SJCRH30 (cell line): ENCODE results near the gene CCDC32. TPM values are rescaled to one million over a fixed set of nuclear protein-coding genes. Genes with fewer than 3 reads are reported as not detected.

ENCODE experiments used
- DNase-seq, 2 experiments: peaks; one replicate each; pipeline ENCODE4 v3.0.0-alpha.2; 2015 to 2020
- H3K27ac ChIP-seq: fragments of 250-450 bp; sonication (Bioruptor Pico); 2 replicates; pipeline ENCODE4 v1.5.1; 2020; ENCODE audit warnings: mild to moderate bottlenecking, moderate library complexity
- H3K27me3 ChIP-seq: fragments of 250-450 bp; sonication (Bioruptor Pico); 2 replicates; pipeline ENCODE4 v1.5.1; 2020; ENCODE audit warnings: mild to moderate bottlenecking, moderate library complexity
- H3K36me3 ChIP-seq: fragments of 250-450 bp; sonication (Bioruptor Pico); 2 replicates; pipeline ENCODE4 v1.5.1; 2020; ENCODE audit warnings: mild to moderate bottlenecking, moderate library complexity
- H3K4me1 ChIP-seq: fragments of 250-450 bp; sonication (Bioruptor Pico); 2 replicates; pipeline ENCODE4 v1.5.1; 2020; ENCODE audit warnings: mild to moderate bottlenecking, moderate library complexity
- H3K4me3 ChIP-seq: fragments of 250-450 bp; sonication (Bioruptor Pico); 2 replicates; pipeline ENCODE4 v1.5.1; 2020; ENCODE audit warnings: mild to moderate bottlenecking, moderate library complexity
- H3K9me3 ChIP-seq: fragments of 250-450 bp; sonication (Bioruptor Pico); replicated peaks from 2 replicates; pipeline ENCODE4 v1.5.1; 2020; ENCODE audit warnings: mild to moderate bottlenecking, moderate library complexity
- total RNA-seq: library from RNA; depleted of rRNA; stranded (reverse); fragments of >200 nt; shearing (Covaris generic); gene quantifications from 2 replicates; pipeline ENCODE4 v1.2.3, GENCODE V29; 2014

Gene CCDC32
- total RNA-seq, 1 experiment from 2014 or later, result 16.8 TPM

DNA sequence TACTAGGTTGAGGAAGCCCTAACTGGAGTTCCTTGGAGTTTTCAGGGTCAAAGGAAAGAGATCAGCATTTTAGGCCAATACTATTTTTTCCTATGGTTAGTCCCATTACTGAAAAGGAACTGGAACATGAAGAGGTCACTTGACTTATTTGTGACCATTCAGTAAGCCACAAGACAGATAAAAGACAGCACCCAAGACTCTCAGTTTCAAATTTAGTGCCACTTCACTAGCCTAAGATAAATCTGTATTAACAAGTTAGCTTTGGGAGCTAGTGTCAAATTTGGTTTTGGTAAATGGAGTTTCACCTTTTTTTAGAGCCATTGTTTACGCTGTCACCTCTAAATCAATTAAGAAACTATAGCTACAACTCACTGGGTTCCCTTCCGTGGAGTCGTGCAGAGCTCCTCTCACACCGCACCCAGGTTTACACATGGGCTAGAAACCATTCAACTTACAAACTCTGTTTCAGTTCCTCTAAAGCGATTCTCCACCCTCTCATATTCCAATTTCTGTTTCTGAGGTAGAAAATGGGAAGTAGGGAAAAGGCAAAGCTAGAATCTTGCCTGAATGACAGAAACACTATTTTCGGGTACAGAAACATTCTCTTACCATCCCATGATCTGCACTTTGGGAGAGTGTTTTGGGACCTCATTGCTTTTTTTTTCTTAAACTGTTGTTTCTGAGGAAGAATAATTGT, 14.4 kb downstream of the CCDC32 start:
- Histone ChIP-seq H3K36me3 (no peaks in the 10 kb centered on the region), H3K4me3 (no peak overlapping the region), H3K9me3 (no peaks in the 10 kb centered on the region), H3K27ac (no peak overlapping the region), H3K4me1 (peaks cover 4% of the 10 kb centered on the region; the same call in 1 of the 2 replicates), H3K27me3 (no peaks in the 10 kb centered on the region)
- no peak for DNase-seq

- Histone ChIP-seq H3K27me3 (no peaks in the 10 kb centered on the region), H3K9me3 (no peaks in the 10 kb centered on the region; the same call in 1 of the 2 replicates), H3K4me1 (peaks cover 4% of the 10 kb centered on the region; the same call in 1 of the 2 replicates), H3K27ac (no peak overlapping the region), H3K36me3 (no peaks in the 10 kb centered on the region), H3K4me3 (no peak overlapping the region)
- no peak for DNase-seq
Measured at GRCh38 chr15:40549894-40550293, 14.9 kb downstream of the CCDC32 start.

- H3K4me3 ChIP-seq, result no peak overlapping the region
- no peak overlapping the region for H3K27ac ChIP-seq
Measured at GRCh38 chr15:40548610-40549009, 16.2 kb downstream of the CCDC32 start.

GRCh38 chr15:40545457-40545856, 19.4 kb downstream of the CCDC32 start:
- no peak overlapping the region for H3K4me3 ChIP-seq
- no peaks in the 10 kb centered on the region for H3K36me3 ChIP-seq
- H3K27ac ChIP-seq, result no peak overlapping the region
- H3K4me1 ChIP-seq, result no peaks in the 10 kb centered on the region
- no peaks in the 10 kb centered on the region; the same call in 1 of the 2 replicates for H3K9me3 ChIP-seq
- H3K27me3 ChIP-seq, result no peaks in the 10 kb centered on the region
- no peak for DNase-seq

More at GRCh38 chr15:40548610-40549009, 16.2 kb downstream of the CCDC32 start:
- Histone ChIP-seq H3K36me3 (no peaks in the 10 kb centered on the region), H3K27me3 (no peaks in the 10 kb centered on the region), H3K9me3 (no peaks in the 10 kb centered on the region; the same call in 1 of the 2 replicates), H3K4me1 (no peaks in the 10 kb centered on the region; the same call in 1 of the 2 replicates)
- no peak for DNase-seq

GRCh38 chr15:40543631-40544294, 21.1 kb downstream of the CCDC32 start:
- Histone ChIP-seq H3K4me1 (no peaks in the 10 kb centered on the region), H3K27ac (no peak overlapping the region), H3K27me3 (no peaks in the 10 kb centered on the region), H3K9me3 (no peaks in the 10 kb centered on the region; the same call in 1 of the 2 replicates), H3K4me3 (no peak overlapping the region), H3K36me3 (no peaks in the 10 kb centered on the region)
- no peak for DNase-seq

DNA sequence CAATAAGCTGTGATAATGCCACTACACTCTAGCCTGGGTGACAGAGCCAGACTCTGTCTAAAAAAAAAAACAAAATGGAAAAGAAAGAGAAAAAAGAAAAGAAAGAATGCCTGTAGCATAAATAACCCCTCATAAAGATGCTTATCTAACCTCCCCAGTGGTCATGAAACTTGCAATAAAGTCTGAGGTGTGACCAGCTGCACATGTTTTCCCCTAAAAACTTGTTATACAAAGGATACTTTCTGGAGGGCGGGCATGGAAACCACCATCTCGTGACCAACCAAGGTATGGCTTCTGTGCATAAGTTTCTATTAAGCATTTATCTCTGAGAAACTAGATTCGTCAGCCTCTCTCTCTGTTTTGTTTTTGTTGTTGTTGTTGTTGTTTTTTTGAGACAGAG, 21.8 kb downstream of the CCDC32 start:
- no peaks in the 10 kb centered on the region for H3K36me3 ChIP-seq
- no peaks in the 10 kb centered on the region; the same call in 1 of the 2 replicates for H3K9me3 ChIP-seq
- no peak overlapping the region for H3K27ac ChIP-seq

GRCh38 chr15:40538976-40539375, 25.9 kb downstream of the CCDC32 start:
- Histone ChIP-seq H3K36me3 (no peaks in the 10 kb centered on the region), H3K9me3 (no peaks in the 10 kb centered on the region), H3K27me3 (no peaks in the 10 kb centered on the region), H3K27ac (no peak overlapping the region), H3K4me3 (no peak overlapping the region), H3K4me1 (no peaks in the 10 kb centered on the region)
- peak in 1 of 2 experiments; percentile 6 for DNase-seq

More for the DNA sequence above, 21.8 kb downstream of the CCDC32 start:
- H3K27me3 ChIP-seq, result no peaks in the 10 kb centered on the region
- DNase-seq, result no peak
- H3K4me1 ChIP-seq, result no peaks in the 10 kb centered on the region
- H3K4me3 ChIP-seq, result no peak overlapping the region

- DNase-seq, result no peak
- H3K27me3 ChIP-seq, result no peaks in the 10 kb centered on the region
- H3K9me3 ChIP-seq, result no peaks in the 10 kb centered on the region
- H3K27ac ChIP-seq, result no peak overlapping the region
- H3K4me1 ChIP-seq, result no peaks in the 10 kb centered on the region
- H3K4me3 ChIP-seq, result no peak overlapping the region
- H3K36me3 ChIP-seq, result no peaks in the 10 kb centered on the region
Measured at GRCh38 chr15:40536501-40536900, 28.3 kb downstream of the CCDC32 start.

GRCh38 chr15:40534371-40534770, 30.5 kb downstream of the CCDC32 start:
- H3K36me3 ChIP-seq, result no peaks in the 10 kb centered on the region
- no peak for DNase-seq

GRCh38 chr15:40533763-40534364, 31.0 kb downstream of the CCDC32 start:
- Histone ChIP-seq H3K4me3 (no peak overlapping the region), H3K4me1 (no peaks in the 10 kb centered on the region), H3K27me3 (no peaks in the 10 kb centered on the region), H3K9me3 (no peaks in the 10 kb centered on the region), H3K27ac (no peak overlapping the region), H3K36me3 (no peaks in the 10 kb centered on the region)
- DNase-seq, result no peak

More at GRCh38 chr15:40534371-40534770, 30.5 kb downstream of the CCDC32 start:
- H3K4me3 ChIP-seq, result no peak overlapping the region
- H3K4me1 ChIP-seq, result no peaks in the 10 kb centered on the region
- no peaks in the 10 kb centered on the region for H3K9me3 ChIP-seq
- no peak overlapping the region for H3K27ac ChIP-seq
- no peaks in the 10 kb centered on the region for H3K27me3 ChIP-seq

GRCh38 chr15:40528801-40529200, 36.0 kb downstream of the CCDC32 start:
- Histone ChIP-seq H3K27me3 (no peaks in the 10 kb centered on the region), H3K4me3 (no peak overlapping the region), H3K4me1 (no peaks in the 10 kb centered on the region), H3K27ac (no peak overlapping the region), H3K9me3 (no peaks in the 10 kb centered on the region), H3K36me3 (no peaks in the 10 kb centered on the region)
- DNase-seq, result no peak

DNA sequence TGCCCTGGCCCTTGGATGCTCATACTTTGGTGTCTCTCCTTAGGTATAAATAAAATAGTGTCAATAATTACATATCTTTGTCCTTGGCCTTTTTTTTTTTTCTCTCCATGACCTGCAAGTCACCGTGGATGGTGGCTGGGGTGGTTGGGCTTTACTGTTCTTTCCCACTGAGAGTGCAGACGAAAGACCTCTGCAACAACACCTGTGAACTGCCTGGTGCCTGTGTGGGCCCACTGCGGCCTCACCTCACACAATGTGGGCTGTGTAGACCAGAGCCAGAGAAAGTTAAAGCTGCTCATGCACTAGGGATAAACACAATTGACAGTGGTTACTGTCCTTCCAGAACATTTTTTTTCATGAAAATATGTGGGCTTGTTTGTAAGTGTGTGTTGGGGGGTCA, 39.0 kb downstream of the CCDC32 start:
- Histone ChIP-seq H3K27ac (no peak overlapping the region), H3K27me3 (no peaks in the 10 kb centered on the region), H3K36me3 (no peaks in the 10 kb centered on the region), H3K4me1 (no peaks in the 10 kb centered on the region), H3K4me3 (no peak overlapping the region), H3K9me3 (no peaks in the 10 kb centered on the region)
- no peak for DNase-seq

- Histone ChIP-seq H3K27ac (no peak overlapping the region), H3K27me3 (no peaks in the 10 kb centered on the region)
Measured at GRCh38 chr15:40523611-40524010, 41.2 kb downstream of the CCDC32 start.

DNA sequence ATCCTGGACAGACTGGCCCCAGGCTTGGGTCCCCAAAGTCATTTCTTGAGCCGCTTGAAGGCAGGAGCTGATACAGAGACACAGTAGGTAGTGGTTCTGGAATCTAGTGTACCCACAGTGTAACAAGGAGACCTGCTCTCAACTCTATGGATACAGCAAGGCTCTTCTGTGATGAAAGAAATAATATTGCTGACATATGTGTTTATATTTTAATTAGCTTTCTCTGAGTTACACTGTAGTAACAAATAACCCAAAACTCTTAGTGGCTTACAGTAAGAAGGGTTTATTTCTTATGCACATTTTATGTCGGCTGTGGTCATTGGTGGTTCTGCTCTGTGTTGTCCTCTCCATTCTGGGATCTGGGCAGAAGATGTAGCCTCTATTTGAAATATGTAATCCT, 48.5 kb downstream of the CCDC32 start:
- H3K27ac ChIP-seq, result no peak overlapping the region
- H3K4me3 ChIP-seq, result no peak overlapping the region
- H3K9me3 ChIP-seq, result no peaks in the 10 kb centered on the region
- no peaks in the 10 kb centered on the region for H3K27me3 ChIP-seq
- H3K4me1 ChIP-seq, result no peaks in the 10 kb centered on the region; the same call in 1 of the 2 replicates
- no peaks in the 10 kb centered on the region for H3K36me3 ChIP-seq
- DNase-seq, result no peak

More at GRCh38 chr15:40523611-40524010, 41.2 kb downstream of the CCDC32 start:
- no peaks in the 10 kb centered on the region for H3K9me3 ChIP-seq
- no peaks in the 10 kb centered on the region; the same call in 1 of the 2 replicates for H3K4me1 ChIP-seq
- no peak for DNase-seq
- no peak overlapping the region for H3K4me3 ChIP-seq
- H3K36me3 ChIP-seq, result no peaks in the 10 kb centered on the region

- Histone ChIP-seq H3K36me3 (no peaks in the 10 kb centered on the region), H3K4me3 (no peak overlapping the region), H3K4me1 (no peaks in the 10 kb centered on the region), H3K27ac (no peak overlapping the region), H3K27me3 (no peaks in the 10 kb centered on the region; the same call in 1 of the 2 replicates), H3K9me3 (no peaks in the 10 kb centered on the region)
- no peak for DNase-seq
Measured at GRCh38 chr15:40513609-40514008, 51.2 kb downstream of the CCDC32 start.
